ENCODE measurements around the gene C17orf107.

- TF ChIP-seq POLR2AphosphoS5 (IDR thresholded peaks at IDR 0.05; ENCODE audit: low read depth, low read length) (no peak), CTCF (IDR thresholded peaks at IDR 0.05) (no peak), TCF7L2 (IDR thresholded peaks at IDR 0.05; ENCODE audit: low read depth, low read length) (no peak), REST (IDR thresholded peaks at IDR 0.05; ENCODE audit: insufficient read depth in 1 of 2, low read depth in 2 of 2, low read length in 1 of 2) (no peak)
These were observed 5.4 kb upstream of the C17orf107 start for GRCh38 chr17:4893721-4894560.
